GM18498 (cell line): ENCODE results near the gene PNPLA6.
"Not testable (repeated sequence)": the region's sequence is repeated elsewhere in the genome, so short reads cannot be mapped to it uniquely, and the experiment has no call there.

Source experiments
- ATAC-seq: cut with Tn5 transposase; IDR thresholded peaks from one replicate; pipeline ENCODE4 v1.9.1; 2021; ENCODE audit warnings: mild to moderate bottlenecking, moderate library complexity; ENCODE audit not compliant: unreplicated experiment

Gene PNPLA6

DNA sequence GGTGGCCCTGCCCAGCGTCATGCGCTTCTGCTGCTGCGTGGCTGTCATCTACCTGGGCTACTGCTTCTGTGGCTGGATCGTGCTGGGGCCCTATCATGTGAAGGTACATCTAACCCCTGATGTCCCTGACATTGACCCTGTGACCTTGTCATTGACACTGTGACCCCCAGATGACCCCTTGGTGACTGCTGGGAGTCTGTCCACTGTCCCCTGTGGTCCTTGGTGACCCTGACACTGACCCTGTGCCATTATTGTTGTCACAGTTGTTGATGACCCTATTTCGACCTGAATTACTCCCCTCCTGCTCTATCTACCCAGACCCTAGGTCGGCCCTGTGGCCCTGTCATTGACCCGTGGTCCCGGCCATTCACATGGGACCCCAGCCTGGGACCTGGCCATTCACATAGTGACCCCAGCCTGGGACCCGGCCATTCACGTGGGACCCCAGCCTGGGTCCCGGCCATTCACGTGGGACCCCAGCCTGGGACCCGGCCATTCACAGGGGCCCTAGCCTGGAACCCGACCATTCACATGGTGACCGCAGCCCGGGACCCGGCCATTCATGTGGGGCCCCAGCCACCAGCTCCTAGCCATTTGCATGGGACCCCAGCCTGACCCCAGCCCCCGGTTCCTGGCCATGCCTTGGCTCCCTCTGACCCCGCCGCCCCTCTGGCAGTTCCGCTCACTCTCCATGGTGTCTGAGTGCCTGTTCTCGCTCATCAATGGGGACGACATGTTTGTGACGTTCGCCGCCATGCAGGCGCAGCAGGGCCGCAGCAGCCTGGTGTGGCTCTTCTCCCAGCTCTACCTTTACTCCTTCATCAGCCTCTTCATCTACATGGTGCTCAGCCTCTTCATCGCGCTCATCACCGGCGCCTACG is 5.7 kb upstream of the PNPLA6 start:
- ATAC-seq: no peak

DNA sequence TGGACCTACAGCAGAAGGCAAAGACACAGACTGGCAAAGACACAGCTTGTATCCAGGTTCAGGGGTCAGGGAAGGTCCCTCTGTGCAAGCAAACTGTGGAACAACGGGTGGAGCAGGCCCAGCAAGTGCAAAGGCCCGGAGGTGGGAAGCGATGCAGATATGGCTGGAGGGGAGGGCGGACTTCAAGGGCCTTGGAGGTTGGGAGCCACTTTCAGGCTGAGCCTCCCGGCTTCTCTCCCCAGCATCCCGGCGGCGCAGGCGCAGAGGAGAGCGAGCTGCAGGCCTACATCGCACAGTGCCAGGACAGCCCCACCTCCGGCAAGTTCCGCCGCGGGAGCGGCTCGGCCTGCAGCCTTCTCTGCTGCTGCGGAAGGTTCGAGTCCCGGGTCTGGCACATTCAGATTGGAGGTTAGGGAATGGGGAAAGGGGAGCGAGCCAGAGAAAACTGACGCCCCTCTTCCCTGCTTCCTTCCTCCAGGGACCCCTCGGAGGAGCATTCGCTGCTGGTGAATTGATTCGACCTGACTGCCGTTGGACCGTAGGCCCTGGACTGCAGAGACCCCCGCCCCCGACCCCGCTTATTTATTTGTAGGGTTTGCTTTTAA is 2.1 kb upstream of the PNPLA6 start:
- no peak for ATAC-seq

DNA sequence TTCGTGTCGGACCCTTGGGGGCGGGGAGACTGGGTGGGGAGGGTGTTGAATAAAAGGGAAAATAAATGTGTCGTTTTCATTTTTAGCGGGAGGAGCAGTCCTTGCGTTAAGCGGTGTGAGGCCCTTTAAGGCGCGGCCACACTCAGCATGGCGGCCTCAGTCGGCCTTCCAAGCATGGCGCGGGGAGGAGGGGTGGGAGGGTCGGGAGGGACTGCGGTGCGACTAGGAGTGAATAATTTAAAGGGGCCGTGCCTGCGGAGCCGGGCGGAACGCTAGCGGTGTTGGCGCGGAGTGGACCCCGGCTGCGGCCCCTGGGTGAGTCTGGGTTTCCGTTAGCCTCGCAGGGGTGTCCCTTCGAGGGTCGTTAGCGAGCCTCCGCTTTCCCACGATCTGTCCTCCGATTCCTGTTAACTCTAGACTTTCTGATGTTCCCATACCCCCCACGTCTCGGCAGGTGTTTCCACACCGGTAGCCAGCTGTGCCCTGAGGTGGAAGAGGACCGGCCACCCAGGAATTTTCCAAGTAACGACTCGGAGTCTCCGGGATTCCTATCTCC is 1.5 kb upstream of the PNPLA6 start:
- ATAC-seq: peak; percentile 38

DNA sequence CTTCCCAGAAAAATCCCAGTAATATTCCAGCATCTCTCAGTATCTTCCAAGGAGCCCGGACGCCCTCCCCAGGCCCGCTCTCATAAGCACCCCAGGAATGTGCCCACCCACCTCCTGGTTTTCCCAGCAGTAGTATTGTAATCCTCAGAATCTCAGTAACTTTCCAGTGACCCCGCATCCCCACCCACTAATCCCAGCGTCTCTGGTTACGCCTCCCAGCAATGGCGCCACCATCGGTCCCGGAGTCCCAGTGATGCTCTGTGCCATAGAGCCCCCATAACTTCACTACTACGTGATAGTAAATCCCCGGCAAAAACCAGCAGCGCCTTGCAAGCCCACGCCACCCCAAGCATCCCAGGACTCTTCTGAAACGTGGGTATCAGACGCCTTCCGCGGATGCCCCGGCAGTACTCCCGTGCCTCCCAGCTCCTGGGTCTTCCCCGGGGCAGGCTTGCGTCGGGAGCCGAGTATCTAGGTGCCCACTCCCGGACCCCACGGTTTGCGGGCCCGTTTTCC is 928 bp upstream of the PNPLA6 start:
- peak; percentile 3 for ATAC-seq

DNA sequence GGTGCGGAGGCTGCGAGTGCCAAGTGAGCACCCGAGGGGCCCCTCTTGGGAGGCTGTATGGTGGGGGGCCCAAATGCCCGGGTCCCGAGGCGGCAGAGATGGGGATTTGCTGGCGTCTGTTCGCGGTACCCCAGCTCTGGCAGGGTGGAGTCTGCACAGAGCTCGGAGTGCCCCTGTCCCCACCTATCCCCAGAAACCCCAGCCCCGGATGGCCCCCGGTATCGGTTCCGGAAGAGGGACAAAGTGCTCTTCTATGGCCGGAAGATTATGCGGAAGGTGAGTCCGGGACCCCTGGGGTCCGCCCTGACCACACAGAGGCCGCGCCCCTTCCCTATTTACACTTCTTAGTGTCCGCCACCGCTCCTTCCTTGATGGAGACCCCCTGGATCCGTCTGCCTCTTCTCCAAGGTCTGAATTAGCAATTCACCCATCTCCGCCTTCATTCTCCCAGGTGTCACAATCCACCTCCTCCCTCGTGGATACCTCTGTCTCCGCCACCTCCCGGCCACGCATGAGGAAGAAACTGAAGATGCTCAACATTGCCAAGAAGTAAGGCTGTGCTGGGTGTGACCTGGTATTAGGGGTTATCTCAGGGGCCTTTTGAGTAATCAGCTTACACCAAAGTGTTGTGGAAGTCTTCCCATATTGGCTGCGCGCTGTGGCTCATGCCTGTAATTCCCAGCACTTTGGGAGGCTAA is 630 bp downstream of the PNPLA6 start:
- ATAC-seq: peak; percentile 3

DNA sequence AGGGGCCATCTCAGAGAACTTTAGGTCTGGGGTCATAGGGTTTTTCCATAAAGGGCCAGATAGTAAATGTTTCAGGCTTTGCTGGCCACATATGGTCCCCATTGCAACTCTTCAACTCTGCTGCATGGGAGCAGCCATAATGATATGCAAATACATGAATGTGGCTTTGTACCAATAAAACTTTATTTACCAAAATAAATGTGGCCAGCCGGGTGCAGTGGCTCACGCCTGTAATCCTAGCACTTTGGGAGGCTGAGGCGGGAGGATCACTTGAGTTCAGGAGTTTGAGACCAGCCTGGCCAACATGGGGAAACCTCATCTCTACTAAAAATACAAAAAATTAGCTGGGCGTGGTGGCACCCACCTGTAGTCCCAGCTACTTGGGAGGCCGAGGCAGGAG is 3.5 kb downstream of the PNPLA6 start:
- ATAC-seq: not testable (repeated sequence)

DNA sequence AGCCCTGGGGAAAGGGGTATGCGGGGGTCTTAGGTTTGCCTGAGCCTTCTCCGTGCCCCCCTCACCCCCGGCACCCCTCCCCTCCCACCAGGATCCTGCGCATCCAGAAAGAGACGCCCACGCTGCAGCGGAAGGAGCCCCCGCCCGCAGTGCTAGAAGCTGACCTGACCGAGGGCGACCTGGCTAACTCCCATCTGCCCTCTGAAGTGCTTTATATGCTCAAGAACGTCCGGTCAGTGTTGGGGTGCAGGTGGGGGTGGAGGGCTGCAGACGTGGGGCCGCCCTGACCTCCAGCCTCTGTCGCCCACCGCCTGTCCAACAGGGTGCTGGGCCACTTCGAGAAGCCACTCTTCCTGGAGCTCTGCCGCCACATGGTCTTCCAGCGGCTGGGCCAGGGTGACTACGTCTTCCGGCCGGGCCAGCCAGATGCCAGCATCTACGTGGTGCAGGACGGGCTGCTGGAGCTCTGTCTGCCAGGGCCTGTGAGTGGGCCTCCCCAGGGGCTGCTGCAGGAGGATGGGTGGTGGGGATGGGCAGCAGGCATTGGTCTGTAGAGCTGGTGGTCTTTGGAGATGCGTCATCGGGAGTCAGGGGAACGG is 4.4 kb downstream of the PNPLA6 start:
- no peak for ATAC-seq

DNA sequence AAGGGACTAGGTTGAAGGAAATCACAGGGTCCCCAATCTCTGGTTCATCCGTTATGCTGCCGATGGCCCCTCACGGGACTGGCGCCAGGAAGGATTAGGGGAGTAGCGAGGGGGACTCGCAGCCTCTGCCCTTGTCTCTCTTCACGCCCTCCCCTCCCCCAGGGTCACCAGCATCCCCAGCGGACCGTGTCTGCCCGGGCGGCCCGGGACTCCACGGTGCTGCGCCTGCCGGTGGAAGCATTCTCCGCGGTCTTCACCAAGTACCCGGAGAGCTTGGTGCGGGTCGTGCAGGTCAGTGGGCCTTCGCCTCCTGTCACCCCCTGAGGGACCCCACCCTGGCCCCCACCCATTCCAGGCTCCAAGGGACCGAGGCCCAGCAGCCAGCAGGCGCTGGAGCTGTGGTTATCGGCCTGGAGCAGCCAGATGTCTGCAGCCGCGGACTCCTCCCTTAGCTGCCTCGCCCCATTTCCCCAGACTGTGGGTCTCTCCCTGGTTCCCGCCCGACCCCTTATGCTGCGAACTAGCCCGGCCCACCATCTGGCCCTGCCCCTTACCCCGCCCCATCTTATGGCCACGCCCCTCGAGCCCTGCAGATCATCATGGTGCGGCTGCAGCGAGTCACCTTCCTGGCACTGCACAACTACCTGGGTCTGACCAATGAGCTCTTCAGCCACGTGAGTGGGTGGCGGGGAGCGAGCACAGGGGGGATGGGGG is 5.4 kb downstream of the PNPLA6 start:
- no peak for ATAC-seq

DNA sequence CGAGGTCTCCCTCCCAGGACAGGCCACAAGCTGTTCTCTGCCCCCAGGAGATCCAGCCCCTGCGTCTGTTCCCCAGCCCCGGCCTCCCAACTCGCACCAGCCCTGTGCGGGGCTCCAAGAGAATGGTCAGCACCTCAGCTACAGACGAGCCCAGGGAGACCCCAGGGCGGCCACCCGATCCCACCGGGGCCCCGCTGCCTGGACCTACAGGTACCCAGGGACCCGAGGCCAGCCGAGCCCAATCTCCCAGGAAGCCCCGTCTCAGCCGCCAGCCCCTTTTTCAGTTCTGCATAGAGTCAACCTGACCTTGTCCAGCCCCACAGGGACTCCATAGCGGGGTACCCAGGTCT is 5.9 kb downstream of the PNPLA6 start:
- no peak for ATAC-seq

DNA sequence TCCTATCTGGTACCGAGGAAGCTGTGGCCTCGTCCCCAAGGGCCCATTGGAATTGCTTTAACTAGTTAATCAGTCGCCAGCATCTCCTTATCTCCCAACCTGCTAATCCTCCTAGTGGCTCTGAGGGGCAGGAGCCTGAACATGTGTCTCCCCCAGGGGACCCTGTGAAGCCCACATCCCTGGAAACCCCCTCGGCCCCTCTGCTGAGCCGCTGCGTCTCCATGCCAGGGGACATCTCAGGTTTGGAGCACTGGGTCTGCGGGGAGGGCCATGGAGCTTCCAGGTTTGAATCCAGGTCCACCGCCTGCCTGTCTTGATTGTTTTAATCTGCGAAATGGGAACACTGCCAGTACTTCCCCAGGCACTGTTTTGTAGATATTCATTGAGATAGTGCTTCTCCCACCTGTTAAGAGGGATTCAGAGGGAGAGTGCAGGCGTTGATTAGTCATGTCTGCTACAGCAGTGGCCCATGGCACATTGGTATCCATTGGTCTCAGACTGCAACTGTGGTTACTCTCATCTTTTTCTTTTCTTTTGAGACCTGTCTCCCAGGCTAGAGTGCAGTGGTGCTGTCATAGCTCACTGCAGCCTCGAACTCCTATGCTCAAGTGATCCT is 6.4 kb downstream of the PNPLA6 start:
- no peak for ATAC-seq

DNA sequence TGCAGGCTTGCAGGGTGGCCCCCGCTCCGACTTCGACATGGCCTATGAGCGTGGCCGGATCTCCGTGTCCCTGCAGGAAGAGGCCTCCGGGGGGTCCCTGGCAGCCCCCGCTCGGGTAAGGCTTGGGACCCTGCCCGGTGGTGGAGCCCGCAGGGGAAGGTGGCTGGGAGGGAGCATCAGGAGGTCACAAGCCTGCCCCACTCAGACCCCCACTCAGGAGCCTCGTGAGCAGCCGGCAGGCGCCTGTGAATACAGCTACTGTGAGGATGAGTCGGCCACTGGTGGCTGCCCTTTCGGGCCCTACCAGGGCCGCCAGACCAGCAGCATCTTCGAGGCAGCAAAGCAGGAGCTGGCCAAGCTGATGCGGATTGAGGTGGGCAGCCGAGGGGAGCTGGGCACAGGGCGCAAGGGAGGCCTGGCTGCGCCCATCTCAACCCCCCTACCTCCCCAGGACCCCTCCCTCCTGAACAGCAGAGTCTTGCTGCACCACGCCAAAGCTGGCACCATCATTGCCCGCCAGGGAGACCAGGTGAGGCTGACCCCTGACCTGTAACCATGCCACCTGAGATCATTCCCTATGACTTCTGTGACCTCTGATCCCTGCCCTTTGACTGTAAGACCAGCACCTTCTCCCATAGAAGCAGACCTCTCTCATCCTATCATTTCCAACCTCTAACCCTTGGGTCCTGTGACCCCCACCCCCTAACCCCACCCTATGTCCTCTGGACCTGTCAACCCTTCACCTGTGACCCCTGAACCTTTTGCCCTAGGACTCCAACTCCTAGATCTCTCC is 7.2 kb downstream of the PNPLA6 start:
- ATAC-seq: no peak

DNA sequence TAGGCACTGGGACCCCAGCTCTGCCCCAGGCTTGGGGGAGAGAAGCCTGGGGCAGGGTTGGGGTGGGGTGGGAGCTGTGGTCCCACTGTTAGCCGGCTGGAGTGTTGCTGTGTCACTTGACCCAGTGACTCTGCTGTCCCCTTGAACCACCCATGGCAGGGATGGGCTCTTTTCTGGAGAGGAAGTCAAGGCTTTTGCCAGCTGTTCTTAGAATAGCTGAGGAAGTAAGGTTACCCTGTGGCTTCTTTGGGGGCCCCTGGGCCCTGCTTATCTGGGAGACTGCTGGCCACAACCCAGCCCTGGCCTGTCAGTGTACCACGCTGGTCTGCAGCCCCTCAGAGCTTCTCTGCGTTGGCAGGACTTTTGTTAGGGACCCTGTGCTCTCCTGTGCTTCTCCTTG is 9.1 kb downstream of the PNPLA6 start:
- no peak for ATAC-seq

DNA sequence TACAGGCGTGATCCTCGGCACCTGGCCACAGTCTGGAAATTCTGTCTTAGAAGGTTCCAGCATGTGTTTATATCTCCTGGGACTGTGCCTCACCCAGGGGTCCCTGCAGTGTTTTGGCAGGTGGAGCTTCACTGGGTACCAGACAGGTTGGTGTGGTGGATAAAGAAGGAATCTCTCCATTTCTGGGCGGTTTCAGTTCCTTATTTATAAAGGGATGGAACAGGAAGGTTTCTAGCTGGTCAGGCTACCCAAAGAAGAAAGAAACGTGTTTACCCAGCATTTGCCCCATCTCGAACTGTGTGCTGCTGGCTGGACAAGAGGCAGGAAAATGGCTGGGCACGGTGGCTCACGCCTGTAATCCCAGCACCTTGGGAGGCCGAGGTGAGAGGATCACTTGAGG is 9.8 kb downstream of the PNPLA6 start:
- no peak for ATAC-seq

DNA sequence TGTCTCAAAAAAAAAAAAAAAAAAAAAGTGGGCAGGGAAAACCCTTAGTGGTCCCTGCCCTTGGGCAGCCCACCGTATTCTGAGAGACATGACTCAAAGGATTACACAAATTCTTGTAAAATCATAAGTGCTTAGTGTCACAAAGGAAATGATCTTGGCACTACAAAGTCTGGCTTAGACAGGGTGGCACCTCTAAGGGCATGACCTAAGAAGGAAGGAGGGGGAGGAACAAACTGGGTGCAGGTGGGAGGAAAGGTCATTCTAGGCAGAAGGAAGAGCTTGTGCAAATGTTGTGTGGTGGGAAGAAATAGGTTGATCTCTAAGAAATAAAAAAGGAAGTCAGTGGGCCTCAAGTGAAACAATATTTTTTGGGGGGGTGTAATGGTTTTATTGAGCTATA is 10.4 kb downstream of the PNPLA6 start:
- ATAC-seq: no peak

DNA sequence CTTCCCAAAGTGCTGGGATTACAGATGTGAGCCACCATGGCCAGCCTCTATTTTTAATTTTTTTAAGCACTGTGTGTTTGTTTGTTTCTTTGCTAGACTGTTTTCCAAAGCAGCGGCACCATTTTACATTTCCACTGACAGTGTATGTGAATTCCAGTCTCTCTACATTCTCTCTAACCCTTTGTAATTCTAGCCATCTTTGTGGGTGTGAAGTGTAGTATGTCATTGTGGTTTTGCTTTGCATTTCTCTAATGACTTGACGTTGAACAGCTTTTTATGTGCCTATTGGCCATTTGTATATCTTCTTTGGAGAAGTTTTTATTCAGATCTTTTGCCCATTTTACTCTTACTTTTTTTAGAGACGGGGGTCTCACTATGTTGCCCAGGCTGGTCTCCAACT is 11.6 kb downstream of the PNPLA6 start:
- no peak for ATAC-seq

DNA sequence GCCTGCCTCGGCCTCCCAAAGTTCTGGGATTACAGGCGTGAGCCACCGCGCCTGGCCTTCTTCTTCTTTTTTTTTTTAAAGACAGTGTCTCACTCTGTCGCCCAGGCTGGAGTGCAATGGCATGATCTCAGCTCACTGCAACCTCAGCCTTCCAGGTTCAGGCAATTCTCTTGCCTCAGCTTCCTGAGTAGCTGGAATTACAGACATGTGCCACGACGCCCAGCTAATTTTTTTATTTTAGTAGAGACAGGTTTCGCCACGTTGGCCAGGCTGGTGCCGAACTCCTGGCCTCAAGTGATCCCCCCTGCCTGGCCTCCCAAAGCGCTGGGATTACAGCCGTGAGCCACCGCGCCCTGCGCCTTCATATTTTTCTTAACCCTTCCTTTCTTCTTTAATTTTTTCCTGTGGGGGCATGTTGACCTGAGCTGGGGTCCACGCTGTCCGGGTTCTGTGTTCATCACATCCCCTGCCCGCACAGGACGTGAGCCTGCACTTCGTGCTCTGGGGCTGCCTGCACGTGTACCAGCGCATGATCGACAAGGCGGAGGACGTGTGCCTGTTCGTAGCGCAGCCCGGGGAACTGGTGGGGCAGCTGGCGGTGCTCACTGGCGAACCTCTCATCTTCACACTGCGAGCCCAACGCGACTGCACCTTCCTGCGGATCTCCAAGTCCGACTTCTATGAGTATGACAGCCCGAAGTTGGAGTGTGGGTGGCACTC is 14.1 kb downstream of the PNPLA6 start:
- no peak for ATAC-seq

DNA sequence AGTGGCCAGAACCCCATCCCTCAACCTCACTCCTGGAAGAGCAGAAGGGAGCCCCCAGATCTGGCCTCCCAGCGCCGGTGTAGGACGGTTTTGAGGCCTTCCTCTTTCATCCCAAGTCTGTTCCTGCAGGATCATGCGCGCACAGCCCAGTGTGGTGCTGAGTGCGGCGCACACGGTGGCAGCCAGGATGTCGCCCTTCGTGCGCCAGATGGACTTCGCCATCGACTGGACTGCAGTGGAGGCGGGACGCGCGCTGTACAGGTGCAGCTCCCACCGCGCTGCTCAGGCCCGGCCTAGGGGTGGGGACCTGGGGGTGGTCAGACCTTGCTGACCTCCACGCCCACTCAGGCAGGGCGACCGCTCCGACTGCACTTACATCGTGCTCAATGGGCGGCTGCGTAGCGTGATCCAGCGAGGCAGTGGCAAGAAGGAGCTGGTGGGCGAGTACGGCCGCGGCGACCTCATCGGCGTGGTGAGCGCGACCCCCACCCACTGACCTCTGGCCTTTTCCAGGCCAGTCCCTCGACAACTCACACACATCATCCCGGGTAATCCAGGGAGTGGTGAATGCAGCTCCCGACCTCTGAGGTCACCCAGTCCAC is 14.8 kb downstream of the PNPLA6 start:
- no peak for ATAC-seq
